Loucy (cell line): ENCODE results near the gene LTBP1.
A peak's percentile ranks its signal among the peaks of the same experiment; 100 is the strongest.

Experiments used
- H2AFZ ChIP-seq: fragments of 200-600 bp; sonication (generic); 2 replicates; pipeline ENCODE4 v1.6.0; 2016; ENCODE audit warnings: antibody characterized with exemption, mild to moderate bottlenecking, low read length, moderate library complexity
- H3F3A ChIP-seq: fragments of 200-600 bp; 2 replicates; pipeline ENCODE4 v1.6.0; 2016; ENCODE audit warnings: antibody characterized with exemption, low read depth, mild to moderate bottlenecking
- H3K27me3 ChIP-seq: fragments of 200-600 bp; sonication (generic); 2 replicates; pipeline ENCODE4 v1.6.1; 2014; ENCODE audit warnings: low read length, mild to moderate bottlenecking; ENCODE audit not compliant: insufficient read depth, poor library complexity, severe bottlenecking
- H3K36me3 ChIP-seq: fragments of 200-600 bp; sonication (generic); 2 replicates; pipeline ENCODE4 v1.6.1; 2016; ENCODE audit warnings: low read length; ENCODE audit not compliant: insufficient read depth
- H3K4me1 ChIP-seq: fragments of 200-600 bp; sonication (generic); 2 replicates; pipeline ENCODE4 v1.5.1; 2014; ENCODE audit warnings: low read length, mild to moderate bottlenecking; ENCODE audit not compliant: insufficient read depth, poor library complexity, severe bottlenecking
- H3K4me2 ChIP-seq: fragments of 200-600 bp; sonication (generic); 2 replicates; pipeline ENCODE4 v1.6.0; 2014; ENCODE audit warnings: antibody characterized with exemption, low read length, low read depth, mild to moderate bottlenecking; ENCODE audit not compliant: poor library complexity, severe bottlenecking
- H3K4me3 ChIP-seq: fragments of 200-600 bp; sonication (generic); 2 replicates; pipeline ENCODE4 v1.5.1; 2014; ENCODE audit warnings: low read length, mild to moderate bottlenecking, mixed read lengths; ENCODE audit not compliant: poor library complexity, severe bottlenecking
- H3K79me2 ChIP-seq: fragments of 200-600 bp; sonication (generic); 2 replicates; pipeline ENCODE4 v1.6.1; 2014; ENCODE audit warnings: low read length; ENCODE audit not compliant: insufficient read depth
- H3K9ac ChIP-seq: fragments of 200-600 bp; sonication (generic); 2 replicates; pipeline ENCODE4 v1.6.0; 2014; ENCODE audit warnings: mild to moderate bottlenecking, low read depth, low read length, moderate library complexity; ENCODE audit not compliant: poor library complexity, severe bottlenecking
- H3K9me2 ChIP-seq: fragments of 200-600 bp; sonication (generic); replicated peaks from 2 replicates; pipeline ENCODE4 v1.6.1; 2016; ENCODE audit warnings: low read depth, low read length, mixed read lengths
- H3K9me3 ChIP-seq: fragments of 200-600 bp; sonication (generic); 2 replicates; pipeline ENCODE4 v1.6.1; 2014; ENCODE audit warnings: mild to moderate bottlenecking, antibody characterized with exemption, low read length, low read depth; ENCODE audit not compliant: insufficient read depth
- H4K20me1 ChIP-seq: fragments of 200-600 bp; sonication (generic); 2 replicates; pipeline ENCODE4 v1.6.0; 2014; ENCODE audit warnings: antibody characterized with exemption, low read length, mild to moderate bottlenecking; ENCODE audit not compliant: insufficient read depth, poor library complexity, severe bottlenecking
- EZH2phosphoT487 ChIP-seq: fragments of 200-600 bp; IDR thresholded peaks from 2 replicates; pipeline ENCODE4 v1.6.1; 2018; ENCODE audit warnings: antibody characterized with exemption, mild to moderate bottlenecking, moderate library complexity, borderline replicate concordance
- TF ChIP-seq, protein P1 (sequence below): fragments of 200-600 bp; sonication (generic); conservative IDR thresholded peaks from 2 replicates; pipeline ENCODE4 v1.5.1; 2014; ENCODE audit warnings: mild to moderate bottlenecking, antibody characterized with exemption, low read length

LTBP1 gene

DNA sequence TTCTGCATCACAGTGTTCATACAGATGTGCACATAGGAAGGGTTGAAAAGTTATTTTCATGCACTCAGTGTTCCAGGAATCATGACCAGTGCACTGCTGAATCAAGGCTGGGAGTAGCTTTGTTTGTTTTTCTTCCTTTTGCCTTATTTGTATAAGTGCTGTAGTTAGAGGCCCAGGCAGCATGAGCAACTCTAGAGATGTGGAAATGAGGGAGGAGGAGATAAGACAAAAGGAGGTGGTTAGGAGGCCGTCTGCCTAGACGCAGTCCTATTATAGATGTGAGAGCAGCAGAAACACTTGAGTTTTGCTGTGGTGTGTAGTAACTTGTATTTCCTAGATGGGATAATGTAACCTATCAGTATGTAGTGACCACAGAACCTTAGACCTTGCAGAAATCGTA, 265.4 kb downstream of the LTBP1 start:
- H3K27me3 ChIP-seq: no peaks in the 10 kb centered on the region
- H3K9me3 ChIP-seq: no peaks in the 10 kb centered on the region
- H3K9me2 ChIP-seq: no peaks in the 10 kb centered on the region
- no peaks in the 10 kb centered on the region for H4K20me1 ChIP-seq
- TF ChIP-seq EZH2phosphoT487: no peak
- TF ChIP-seq, protein P1, sequence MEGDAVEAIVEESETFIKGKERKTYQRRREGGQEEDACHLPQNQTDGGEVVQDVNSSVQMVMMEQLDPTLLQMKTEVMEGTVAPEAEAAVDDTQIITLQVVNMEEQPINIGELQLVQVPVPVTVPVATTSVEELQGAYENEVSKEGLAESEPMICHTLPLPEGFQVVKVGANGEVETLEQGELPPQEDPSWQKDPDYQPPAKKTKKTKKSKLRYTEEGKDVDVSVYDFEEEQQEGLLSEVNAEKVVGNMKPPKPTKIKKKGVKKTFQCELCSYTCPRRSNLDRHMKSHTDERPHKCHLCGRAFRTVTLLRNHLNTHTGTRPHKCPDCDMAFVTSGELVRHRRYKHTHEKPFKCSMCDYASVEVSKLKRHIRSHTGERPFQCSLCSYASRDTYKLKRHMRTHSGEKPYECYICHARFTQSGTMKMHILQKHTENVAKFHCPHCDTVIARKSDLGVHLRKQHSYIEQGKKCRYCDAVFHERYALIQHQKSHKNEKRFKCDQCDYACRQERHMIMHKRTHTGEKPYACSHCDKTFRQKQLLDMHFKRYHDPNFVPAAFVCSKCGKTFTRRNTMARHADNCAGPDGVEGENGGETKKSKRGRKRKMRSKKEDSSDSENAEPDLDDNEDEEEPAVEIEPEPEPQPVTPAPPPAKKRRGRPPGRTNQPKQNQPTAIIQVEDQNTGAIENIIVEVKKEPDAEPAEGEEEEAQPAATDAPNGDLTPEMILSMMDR: no peak
- peaks cover 88% of the 10 kb centered on the region for H3K4me1 ChIP-seq
- peak overlapping the region; percentile 11 for H3K4me2 ChIP-seq
- no peak overlapping the region for H2AFZ ChIP-seq
- no peak overlapping the region for H3K4me3 ChIP-seq
- peak overlapping the region; percentile 58 for H3K9ac ChIP-seq
- H3F3A ChIP-seq: peaks cover 19% of the 10 kb centered on the region
- H3K36me3 ChIP-seq: no peaks in the 10 kb centered on the region
- no peaks in the 10 kb centered on the region for H3K79me2 ChIP-seq

DNA sequence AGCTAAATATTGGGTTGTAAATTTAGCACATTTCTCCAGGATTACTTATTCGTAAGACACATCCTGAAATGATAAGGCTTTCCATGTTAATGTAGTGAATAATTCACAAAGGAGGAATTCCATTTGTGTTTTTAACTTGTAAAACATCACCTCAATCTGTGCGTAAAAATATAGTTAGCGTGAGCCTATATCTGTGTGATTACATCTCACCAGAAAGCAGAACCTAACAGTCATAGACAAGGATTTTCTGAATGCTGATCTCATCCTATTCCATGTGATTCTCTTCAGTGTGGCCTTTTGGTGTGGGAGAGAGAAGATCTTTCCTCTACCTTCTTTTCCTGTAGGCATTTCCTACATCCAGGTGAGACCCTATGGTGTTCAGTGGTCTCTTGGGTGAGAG, 266.5 kb downstream of the LTBP1 start:
- Histone ChIP-seq H3K4me3 (no peak overlapping the region), H3K4me1 (peaks cover 90% of the 10 kb centered on the region), H4K20me1 (no peaks in the 10 kb centered on the region), H3K9ac (peak overlapping the region; percentile 52), H3K9me3 (no peaks in the 10 kb centered on the region), H3K79me2 (no peaks in the 10 kb centered on the region), H3K9me2 (no peaks in the 10 kb centered on the region), H3K27me3 (no peaks in the 10 kb centered on the region), H2AFZ (no peak overlapping the region), H3K4me2 (no peak overlapping the region), H3F3A (peaks cover 19% of the 10 kb centered on the region), H3K36me3 (no peaks in the 10 kb centered on the region)
- TF ChIP-seq, protein P1: no peak
- TF ChIP-seq EZH2phosphoT487: no peak

DNA sequence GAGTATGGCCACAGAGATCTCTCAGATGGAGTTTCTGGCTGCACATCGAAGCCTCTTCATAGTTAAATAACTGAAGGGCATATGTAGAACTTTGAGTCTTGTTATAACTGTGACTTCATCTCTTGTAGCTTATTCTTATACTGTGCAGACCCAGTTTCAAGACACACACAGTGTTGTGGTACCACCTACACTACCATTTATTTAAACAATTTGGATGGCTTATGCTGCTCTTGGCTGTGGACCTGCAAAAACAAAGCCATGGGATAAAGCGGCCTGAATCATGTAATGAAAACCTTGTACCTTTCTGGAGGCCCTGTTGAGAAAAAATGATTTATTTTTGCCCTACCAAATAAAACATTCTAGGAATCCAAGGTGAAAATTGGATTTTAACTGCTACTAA, 266.9 kb downstream of the LTBP1 start:
- Histone ChIP-seq H3K27me3 (no peaks in the 10 kb centered on the region), H3F3A (peaks cover 19% of the 10 kb centered on the region), H3K4me2 (no peak overlapping the region), H3K4me1 (peaks cover 86% of the 10 kb centered on the region), H4K20me1 (no peaks in the 10 kb centered on the region), H3K9me3 (no peaks in the 10 kb centered on the region), H3K36me3 (no peaks in the 10 kb centered on the region), H2AFZ (no peak overlapping the region), H3K4me3 (no peak overlapping the region), H3K9me2 (no peaks in the 10 kb centered on the region), H3K9ac (peak overlapping the region; percentile 52), H3K79me2 (no peaks in the 10 kb centered on the region)
- no peak for TF ChIP-seq EZH2phosphoT487
- TF ChIP-seq, protein P1: no peak
